OCI-LY3 (cell line): ENCODE data around the gene THBS2.
"Not testable (repeated sequence)": the region's sequence is repeated elsewhere in the genome, so short reads cannot be mapped to it uniquely, and the experiment has no call there.

Experiments
- H2AFZ ChIP-seq: fragments of 200-600, 300-600 bp; shearing (Covaris generic); 2 replicates; pipeline ENCODE4 v1.6.0; 2014; ENCODE audit warnings: antibody characterized with exemption, low read depth, low read length
- H3K27ac ChIP-seq: fragments of 200-600, 300-600 bp; sonication (generic); 2 replicates; pipeline ENCODE4 v1.5.1; 2014; ENCODE audit warnings: mild to moderate bottlenecking, low read length, moderate library complexity, mixed read lengths
- H3K27me3 ChIP-seq: fragments of 200-600, 300-600 bp; sonication (generic); 2 replicates; pipeline ENCODE4 v1.6.1; 2014; ENCODE audit warnings: low read depth, low read length, mixed read lengths
- H3K36me3 ChIP-seq: fragments of 200-600, 300-600 bp; sonication (generic); replicated peaks from 2 replicates; pipeline ENCODE3; 2014; ENCODE audit warnings: low read depth, low read length, mixed read lengths
- H3K4me1 ChIP-seq: fragments of 300-600, 200-600 bp; sonication (generic); 2 replicates; pipeline ENCODE4 v1.6.1; 2014; ENCODE audit warnings: low read length, mixed read lengths
- H3K4me2 ChIP-seq: fragments of 200-600, 300-600 bp; sonication (generic); 2 replicates; pipeline ENCODE4 v1.6.1; 2014; ENCODE audit warnings: low read length, mixed read lengths
- H3K4me3 ChIP-seq: fragments of 300-600, 200-600 bp; sonication (generic); 2 replicates; pipeline ENCODE4 v1.5.1; 2014; ENCODE audit warnings: antibody characterized with exemption, mild to moderate bottlenecking, low read length, moderate library complexity
- H3K79me2 ChIP-seq: fragments of 300-600, 200-600 bp; shearing (Covaris generic); 2 replicates; pipeline ENCODE4 v1.6.1; 2014; ENCODE audit warnings: mild to moderate bottlenecking, low read length, mixed read lengths
- H3K9ac ChIP-seq: fragments of 300-600, 200-600 bp; shearing (Covaris generic); 2 replicates; pipeline ENCODE4 v1.6.0; 2014; ENCODE audit warnings: mild to moderate bottlenecking, low read length, moderate library complexity
- H3K9me3 ChIP-seq: fragments of 200-600, 300-600 bp; shearing (Covaris generic); 2 replicates; pipeline ENCODE4 v1.6.1; 2014; ENCODE audit warnings: low read length, mixed read lengths; ENCODE audit not compliant: insufficient read depth
- H4K20me1 ChIP-seq: fragments of 200-600, 300-600 bp; sonication (generic); 2 replicates; pipeline ENCODE4 v1.6.1; 2016; ENCODE audit warnings: low read length, mixed read lengths; ENCODE audit not compliant: insufficient read depth
- EZH2phosphoT487 ChIP-seq: fragments of 200-600 bp; shearing (Covaris generic); IDR thresholded peaks from 2 replicates; pipeline ENCODE4 v1.6.1; 2018; ENCODE audit warnings: antibody characterized with exemption, mixed run types, low read depth
- TF ChIP-seq, protein P1 (sequence below): fragments of 200-600, 300-600 bp; sonication (generic); IDR thresholded peaks from 2 replicates; pipeline ENCODE4 v1.5.1; 2014; ENCODE audit warnings: antibody characterized with exemption, low read length, low read depth

The THBS2 gene

DNA sequence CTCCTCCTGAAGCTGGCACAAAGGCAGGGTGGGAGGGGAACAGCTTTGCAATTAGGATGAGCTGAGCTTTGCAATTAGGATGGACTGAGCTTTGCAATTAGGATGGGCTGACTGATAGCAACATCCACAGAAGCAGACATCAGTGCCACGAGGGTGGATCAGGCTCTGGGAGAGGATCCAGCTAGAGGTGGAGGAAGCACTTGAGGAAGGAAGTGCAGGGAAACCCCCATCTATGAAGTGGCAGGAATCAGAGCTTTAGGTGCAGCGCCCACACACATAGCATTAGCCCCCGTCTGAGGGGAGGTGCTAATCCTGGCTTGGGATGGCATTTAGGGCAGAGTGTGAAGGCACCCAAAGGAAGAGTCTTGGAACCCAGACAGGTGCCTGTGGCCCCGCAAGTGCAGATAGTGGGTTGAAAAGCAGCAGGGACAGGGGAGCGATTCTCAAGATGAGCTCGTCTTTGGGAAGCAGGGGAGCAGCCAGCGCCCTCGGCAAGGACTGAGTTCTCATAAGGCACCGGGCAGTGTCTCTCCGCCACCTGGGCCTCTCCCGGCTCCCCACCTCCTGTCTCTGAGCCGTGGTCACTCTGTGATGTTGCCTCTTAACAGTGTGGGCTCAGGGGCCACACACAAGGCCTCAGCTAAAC, 12.0 kb upstream of the THBS2 start:
- TF ChIP-seq EZH2phosphoT487: no peak
- TF ChIP-seq, protein P1, sequence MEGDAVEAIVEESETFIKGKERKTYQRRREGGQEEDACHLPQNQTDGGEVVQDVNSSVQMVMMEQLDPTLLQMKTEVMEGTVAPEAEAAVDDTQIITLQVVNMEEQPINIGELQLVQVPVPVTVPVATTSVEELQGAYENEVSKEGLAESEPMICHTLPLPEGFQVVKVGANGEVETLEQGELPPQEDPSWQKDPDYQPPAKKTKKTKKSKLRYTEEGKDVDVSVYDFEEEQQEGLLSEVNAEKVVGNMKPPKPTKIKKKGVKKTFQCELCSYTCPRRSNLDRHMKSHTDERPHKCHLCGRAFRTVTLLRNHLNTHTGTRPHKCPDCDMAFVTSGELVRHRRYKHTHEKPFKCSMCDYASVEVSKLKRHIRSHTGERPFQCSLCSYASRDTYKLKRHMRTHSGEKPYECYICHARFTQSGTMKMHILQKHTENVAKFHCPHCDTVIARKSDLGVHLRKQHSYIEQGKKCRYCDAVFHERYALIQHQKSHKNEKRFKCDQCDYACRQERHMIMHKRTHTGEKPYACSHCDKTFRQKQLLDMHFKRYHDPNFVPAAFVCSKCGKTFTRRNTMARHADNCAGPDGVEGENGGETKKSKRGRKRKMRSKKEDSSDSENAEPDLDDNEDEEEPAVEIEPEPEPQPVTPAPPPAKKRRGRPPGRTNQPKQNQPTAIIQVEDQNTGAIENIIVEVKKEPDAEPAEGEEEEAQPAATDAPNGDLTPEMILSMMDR: no peak
- no peak overlapping the region for H3K27ac ChIP-seq
- no peaks in the 10 kb centered on the region for H3K36me3 ChIP-seq
- no peaks in the 10 kb centered on the region for H3K79me2 ChIP-seq
- no peak overlapping the region for H3K4me3 ChIP-seq
- no peaks in the 10 kb centered on the region for H3K27me3 ChIP-seq
- H4K20me1 ChIP-seq: no peaks in the 10 kb centered on the region
- H2AFZ ChIP-seq: no peak overlapping the region
- no peaks in the 10 kb centered on the region for H3K4me1 ChIP-seq
- no peak overlapping the region for H3K9ac ChIP-seq
- H3K9me3 ChIP-seq: no peaks in the 10 kb centered on the region
- no peak overlapping the region for H3K4me2 ChIP-seq

DNA sequence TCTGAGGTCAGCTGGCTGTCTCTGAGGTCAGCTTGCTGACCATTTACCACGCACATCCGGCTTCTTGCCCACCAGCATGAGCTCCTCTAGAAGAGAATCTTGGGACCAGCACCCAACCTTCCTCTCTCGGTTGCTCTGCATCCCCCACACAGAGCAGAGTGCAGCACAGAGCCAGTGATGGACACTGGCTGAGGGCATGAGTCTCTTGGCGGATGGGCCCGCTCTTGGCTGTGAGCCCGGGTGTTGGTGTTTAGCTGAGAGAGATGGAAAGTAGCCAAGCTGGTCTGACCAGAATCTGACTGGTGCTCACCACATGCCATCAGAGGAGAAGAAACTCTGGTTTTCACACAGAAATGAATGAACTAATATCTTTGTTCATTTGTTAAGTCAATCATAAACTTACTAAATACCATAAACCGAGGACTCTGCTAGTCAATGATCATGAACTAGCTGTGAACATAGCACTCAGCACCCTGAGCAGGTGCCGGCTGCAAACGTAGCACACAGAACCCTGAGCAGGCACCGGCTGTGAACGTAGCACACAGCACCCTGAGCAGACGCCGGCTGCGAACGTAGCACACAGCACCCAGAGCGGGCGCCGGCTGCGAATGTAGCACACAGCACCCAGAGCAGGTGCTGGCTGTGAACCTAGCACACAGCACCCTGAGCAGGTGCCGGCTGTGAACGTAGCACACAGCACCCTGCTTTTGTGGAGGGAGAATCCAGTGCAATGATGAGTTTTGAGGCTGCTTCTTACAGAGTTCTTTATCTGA, 10.4 kb upstream of the THBS2 start:
- Histone ChIP-seq H3K9me3 (no peaks in the 10 kb centered on the region), H3K4me1 (no peaks in the 10 kb centered on the region), H3K4me2 (no peak overlapping the region), H3K36me3 (no peaks in the 10 kb centered on the region), H3K79me2 (no peaks in the 10 kb centered on the region), H2AFZ (no peak overlapping the region), H3K27me3 (no peaks in the 10 kb centered on the region), H3K4me3 (no peak overlapping the region), H3K9ac (no peak overlapping the region), H3K27ac (no peak overlapping the region), H4K20me1 (no peaks in the 10 kb centered on the region)
- TF ChIP-seq EZH2phosphoT487: no peak
- TF ChIP-seq, protein P1: no peak

DNA sequence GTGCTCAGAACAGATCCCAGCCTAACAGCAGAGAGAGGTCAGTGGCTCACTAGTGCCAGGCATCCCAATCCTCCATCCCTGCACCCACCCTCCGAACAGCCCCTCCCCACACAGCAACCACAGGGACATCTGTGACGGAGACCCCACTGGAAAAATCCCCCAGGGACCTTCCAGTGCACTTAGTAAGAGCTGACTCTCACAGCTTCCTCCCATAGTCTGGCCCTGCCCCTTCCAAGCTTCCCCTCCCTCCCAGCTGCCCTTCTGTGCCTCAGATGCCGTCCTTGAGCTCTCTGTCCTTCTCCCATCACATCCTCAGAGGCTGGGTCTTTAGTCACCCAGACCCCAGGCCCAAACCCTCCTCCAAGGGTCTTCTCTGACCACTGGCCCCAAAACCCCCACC, 9.7 kb upstream of the THBS2 start:
- TF ChIP-seq, protein P1: no peak
- TF ChIP-seq EZH2phosphoT487: no peak
- no peaks in the 10 kb centered on the region for H3K27me3 ChIP-seq
- H3K4me1 ChIP-seq: no peaks in the 10 kb centered on the region
- no peaks in the 10 kb centered on the region for H4K20me1 ChIP-seq
- no peak overlapping the region for H3K27ac ChIP-seq
- H3K79me2 ChIP-seq: no peaks in the 10 kb centered on the region
- H3K4me2 ChIP-seq: no peak overlapping the region
- H3K36me3 ChIP-seq: no peaks in the 10 kb centered on the region
- H3K4me3 ChIP-seq: no peak overlapping the region
- no peak overlapping the region for H2AFZ ChIP-seq
- H3K9me3 ChIP-seq: no peaks in the 10 kb centered on the region
- H3K9ac ChIP-seq: no peak overlapping the region

DNA sequence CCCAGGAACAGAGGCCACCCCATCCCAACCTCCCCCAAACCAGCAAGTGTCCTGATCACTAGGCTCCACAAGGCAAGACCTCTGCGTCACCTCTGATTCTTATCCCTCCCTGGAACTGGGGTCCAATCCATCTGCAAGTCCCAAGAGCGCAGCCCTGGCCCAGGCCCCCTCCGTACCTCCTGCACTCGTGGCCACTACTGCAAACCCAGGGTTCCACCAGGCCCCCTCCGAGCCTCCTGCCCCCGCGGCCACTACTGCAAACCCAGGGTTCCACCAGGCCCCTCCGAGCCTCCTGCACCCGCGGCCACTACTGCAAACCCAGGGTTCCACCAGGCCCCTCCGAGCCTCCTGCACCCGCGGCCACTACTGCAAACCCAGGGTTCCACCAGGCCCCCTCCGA, 9.0 kb upstream of the THBS2 start:
- not testable (repeated sequence) for H2AFZ ChIP-seq, H3K36me3 ChIP-seq, H3K27me3 ChIP-seq, H3K27ac ChIP-seq, H4K20me1 ChIP-seq, H3K4me1 ChIP-seq, H3K9me3 ChIP-seq, H3K9ac ChIP-seq, H3K4me3 ChIP-seq, H3K79me2 ChIP-seq, H3K4me2 ChIP-seq
